ENCODE results near the gene NRIP2.
A peak's percentile ranks its signal among the peaks of the same experiment; 100 is the strongest.
"Not testable (repeated sequence)": the region's sequence is repeated elsewhere in the genome, so short reads cannot be mapped to it uniquely, and the experiment has no call there.

NRIP2 gene, protein sequence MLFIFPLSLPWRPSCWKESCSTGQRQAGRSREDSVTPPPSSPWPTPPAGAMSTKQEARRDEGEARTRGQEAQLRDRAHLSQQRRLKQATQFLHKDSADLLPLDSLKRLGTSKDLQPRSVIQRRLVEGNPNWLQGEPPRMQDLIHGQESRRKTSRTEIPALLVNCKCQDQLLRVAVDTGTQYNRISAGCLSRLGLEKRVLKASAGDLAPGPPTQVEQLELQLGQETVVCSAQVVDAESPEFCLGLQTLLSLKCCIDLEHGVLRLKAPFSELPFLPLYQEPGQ

GRCh38 chr12:2834581-2835491, at the start of gene NRIP2:
Gene NRIP2, minus strand, starts transcription at chr12:2835035. Its CDS starts 52 bp downstream, at chr12:2834983.
- peak in 11 of 14 donors; percentile 28 to 74 (median 46) for DNase-seq

- DNase-seq = no peak
Measured at GRCh38 chr12:2879853-2880252, 45.0 kb upstream of the NRIP2 start.

- peak in 4 of 14 donors; percentile 12 to 27 (median 20) for DNase-seq
Measured at GRCh38 chr12:2877953-2878732, 43.3 kb upstream of the NRIP2 start.

- peak; percentile 45 to 91 (median 84) for DNase-seq
Measured at GRCh38 chr12:2877047-2877952, 42.5 kb upstream of the NRIP2 start, which contains the start of the genes FOXM1 and RHNO1. Gene FOXM1, minus strand, starts transcription at chr12:2877174. Its CDS starts 2,696 bp downstream, at chr12:2874478. Gene RHNO1, plus strand, starts transcription at chr12:2877223. Its CDS starts 8,144 bp downstream, at chr12:2885367.

- no peak for DNase-seq
Measured at GRCh38 chr12:2876431-2877046, 41.7 kb upstream of the NRIP2 start.

DNA sequence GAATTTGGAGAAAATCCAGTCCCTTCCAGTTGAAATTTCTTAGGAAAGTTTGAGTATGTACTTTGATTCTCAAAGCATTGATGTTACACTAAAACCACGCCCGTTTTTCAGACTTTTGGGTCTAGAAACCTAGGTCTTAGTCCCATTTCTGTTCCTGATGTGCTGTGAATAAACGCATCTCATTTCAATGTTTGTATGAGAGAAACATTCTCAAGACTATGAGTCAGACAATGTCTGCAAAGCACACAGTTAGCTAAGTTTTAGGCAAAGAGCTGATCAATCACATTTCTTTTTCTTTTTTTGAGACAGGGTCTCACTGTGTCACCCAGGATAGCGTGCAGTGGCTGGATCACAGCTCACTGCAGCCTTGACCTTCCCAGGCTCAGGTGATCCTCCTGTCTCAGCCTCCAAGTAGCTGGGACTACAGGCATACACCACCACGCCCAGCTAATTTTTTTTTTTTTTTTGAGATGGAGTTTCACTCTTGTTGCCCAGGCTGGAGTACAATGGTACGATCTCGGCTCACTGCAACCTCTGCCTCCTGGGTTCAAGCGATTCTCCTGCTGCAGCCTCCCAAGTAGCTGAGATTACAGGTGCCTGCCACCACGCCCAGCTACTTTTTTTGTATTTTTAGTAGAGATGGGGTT, 34.3 kb upstream of the NRIP2 start:
- not testable (repeated sequence) for DNase-seq

- no peak for DNase-seq
Measured at GRCh38 chr12:2864198-2864597, 29.4 kb upstream of the NRIP2 start.

DNA sequence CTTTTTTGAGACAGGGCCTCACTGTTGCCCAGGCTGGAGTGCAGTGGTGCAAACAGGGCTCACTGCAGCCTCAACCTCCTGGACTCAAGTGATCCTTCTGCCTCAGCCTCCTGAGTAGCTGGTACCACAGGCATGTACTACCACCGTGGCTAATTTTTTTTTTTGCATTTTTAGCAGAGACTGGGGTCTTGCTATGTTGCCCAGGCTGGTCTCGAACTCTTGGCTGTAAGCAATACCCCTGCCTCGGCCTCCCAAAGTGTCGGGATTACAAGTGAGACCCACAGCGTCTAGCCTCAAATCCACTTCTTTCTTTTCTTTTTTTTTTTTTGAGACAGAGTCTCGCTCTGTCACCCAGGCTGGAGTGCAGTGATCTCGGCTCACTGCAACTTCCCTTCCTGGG, 28.6 kb upstream of the NRIP2 start:
- not testable (repeated sequence) for DNase-seq

DNA sequence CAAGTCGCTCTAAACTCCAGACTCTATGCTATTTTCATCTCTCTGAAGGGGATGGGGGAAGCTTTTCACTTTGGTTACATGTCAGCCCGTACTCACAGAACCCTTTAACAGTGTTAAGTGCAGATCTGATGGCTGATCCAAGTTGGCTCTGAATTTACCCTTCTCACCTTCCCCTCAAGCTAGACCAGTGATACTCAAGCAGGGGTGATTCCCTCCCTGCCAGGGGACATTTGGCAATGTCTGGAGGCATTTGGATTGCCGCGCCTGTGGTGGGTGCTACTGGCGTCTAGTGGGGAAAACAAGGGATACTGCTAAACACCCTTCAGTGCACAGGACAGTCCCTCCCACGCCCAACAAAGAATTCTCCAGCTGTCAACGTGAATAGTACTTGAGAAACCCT, 28.0 kb upstream of the NRIP2 start:
- DNase-seq = no peak

DNA sequence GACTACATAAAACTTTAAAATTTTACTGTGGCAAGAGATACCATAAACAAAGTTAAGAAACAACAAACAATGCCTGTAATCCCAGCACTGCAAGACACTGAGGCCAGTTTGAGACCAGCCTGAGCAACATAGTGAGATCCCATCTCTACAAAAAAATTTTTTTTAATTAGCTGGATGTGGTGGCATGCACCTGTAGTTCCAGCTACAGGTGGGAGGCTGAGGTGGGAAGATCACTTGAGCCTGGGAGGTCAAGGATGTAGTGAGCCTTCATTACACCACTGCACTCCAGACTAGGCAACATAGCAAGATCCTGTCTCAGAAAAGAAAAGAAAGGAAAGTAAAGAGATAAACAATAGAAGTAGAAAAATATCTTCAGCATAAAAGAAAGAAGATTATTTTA, 25.3 kb upstream of the NRIP2 start:
- DNase-seq = no peak

- DNase-seq = no peak
Measured at GRCh38 chr12:2858944-2859421, 24.1 kb upstream of the NRIP2 start.

DNA sequence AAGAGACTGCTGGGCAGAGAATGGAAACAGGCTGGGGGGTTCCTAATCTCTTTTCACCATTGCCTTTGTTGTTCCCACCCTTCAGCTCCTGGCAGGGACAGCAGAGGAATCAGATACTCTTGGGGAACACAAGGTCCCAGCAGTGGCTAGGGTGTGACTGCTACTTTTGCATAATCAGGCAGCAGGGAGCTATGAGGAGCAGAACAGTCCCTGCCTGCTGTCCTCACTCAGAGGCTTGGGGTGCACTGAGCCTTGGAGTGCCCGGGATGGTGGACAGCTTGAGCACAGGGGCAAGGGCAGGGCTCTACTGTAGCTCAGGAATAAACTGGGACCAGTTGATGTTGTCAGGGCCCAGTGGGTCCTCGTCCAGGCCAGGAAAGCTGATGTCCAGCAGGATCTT, 23.5 kb upstream of the NRIP2 start:
- no peak for DNase-seq

DNA sequence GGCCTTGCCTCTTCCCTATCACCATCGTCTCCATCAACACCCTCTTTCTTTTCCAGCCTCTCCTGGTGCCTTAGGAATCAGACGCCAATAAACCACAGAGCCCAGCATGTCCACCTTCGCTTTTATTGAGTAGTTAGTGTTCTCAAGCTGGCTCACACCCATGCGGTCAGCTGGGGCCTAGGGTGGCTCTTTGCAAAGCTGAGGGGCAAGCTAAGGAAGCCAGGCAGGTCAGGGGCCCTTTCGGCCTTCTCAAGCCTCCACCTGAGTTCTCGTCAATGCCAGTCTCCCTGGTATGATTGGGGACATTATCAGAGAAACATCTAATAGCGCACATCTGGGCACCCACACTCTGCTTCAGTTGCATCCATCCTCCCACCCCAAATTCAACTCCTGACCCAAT, 22.7 kb upstream of the NRIP2 start:
- DNase-seq = no peak

- no peak for DNase-seq
Measured at GRCh38 chr12:2857021-2857431, 22.2 kb upstream of the NRIP2 start, which contains the start of gene TEX52. Gene TEX52, minus strand, starts transcription at chr12:2857039. Its CDS starts 13 bp downstream, at chr12:2857026.

DNA sequence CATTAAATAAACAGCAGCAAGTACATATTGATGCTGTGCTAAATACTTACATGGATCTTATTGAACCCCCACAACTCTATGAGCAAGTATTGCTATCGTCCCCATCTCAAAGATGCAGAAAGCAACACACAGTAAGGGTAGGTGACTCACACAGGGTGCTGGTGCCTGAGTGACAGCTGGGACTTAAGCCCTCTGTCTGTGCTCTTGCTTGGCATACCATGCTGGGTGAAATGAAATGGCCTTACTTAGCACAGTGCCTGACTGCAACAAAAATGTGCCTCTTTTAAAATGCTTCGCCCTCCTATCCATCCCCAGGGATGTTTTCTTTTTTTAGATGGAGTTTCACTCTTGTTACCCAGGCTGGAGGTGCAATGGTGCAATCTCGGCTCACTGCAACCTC, 21.2 kb upstream of the NRIP2 start:
- DNase-seq = no peak

DNA sequence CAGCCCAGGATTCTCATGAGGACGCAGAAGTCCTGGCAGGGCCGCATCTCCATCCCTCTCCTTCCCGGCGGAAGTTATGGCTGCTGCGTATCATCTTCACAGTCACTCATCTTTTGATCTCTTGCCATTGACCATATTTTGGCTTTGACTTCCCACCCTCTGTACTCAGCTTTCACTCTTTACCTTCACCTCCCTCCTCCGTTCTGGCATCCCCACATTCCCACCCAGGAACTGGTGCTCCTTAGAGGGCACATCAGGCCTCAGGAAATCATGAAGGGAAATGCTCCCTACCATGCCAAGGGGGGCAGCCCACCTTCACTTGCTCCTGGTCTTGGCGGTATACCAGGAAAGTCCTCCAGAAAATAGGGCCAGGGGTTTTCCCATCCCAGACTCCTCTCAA, 20.7 kb upstream of the NRIP2 start:
- DNase-seq = no peak

- DNase-seq = no peak
Measured at GRCh38 chr12:2854669-2855453, 20.0 kb upstream of the NRIP2 start.

- DNase-seq = peak in 12 of 14 donors; percentile 8 to 78 (median 56)
Measured at GRCh38 chr12:2853626-2854025, 18.8 kb upstream of the NRIP2 start.

DNA sequence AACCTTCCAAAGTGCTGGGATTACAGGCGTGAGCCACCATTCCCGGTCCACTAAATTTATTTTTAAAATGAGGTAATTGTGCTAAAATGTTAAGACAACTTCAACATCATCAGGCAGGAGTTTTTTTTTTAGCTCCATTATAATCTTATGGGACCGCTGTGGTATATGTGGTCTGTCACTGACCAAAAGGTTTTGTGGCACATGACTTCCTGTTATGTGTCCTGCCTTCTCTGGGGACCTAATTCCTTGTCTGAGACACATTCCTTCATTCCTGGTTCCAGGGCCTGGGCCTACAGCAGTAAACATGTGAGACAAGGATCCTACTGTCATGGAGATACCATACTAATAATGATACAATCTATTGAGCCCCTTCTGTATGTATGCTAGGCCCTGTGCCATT, 17.1 kb upstream of the NRIP2 start:
- DNase-seq = no peak
